Nephron progenitor cell (in vitro differentiated cells): ENCODE measurements around the gene GSTO2.

Experiments
- DNase-seq: peaks from one replicate; pipeline ENCODE4 v3.0.0; 2021
- H3K27ac Mint-ChIP-seq: 2 replicates; pipeline ENCODE4 v1.8.0; 2021; ENCODE audit warnings: mild to moderate bottlenecking, moderate library complexity, mixed read lengths
- H3K27me3 Mint-ChIP-seq: 2 replicates; pipeline ENCODE4 v1.8.0; 2021; ENCODE audit warnings: mild to moderate bottlenecking, low read depth, mixed read lengths; ENCODE audit not compliant: poor library complexity
- H3K36me3 Mint-ChIP-seq: 2 replicates; pipeline ENCODE4 v1.8.0; 2021; ENCODE audit warnings: low read depth, mixed read lengths
- H3K4me1 Mint-ChIP-seq: 2 replicates; pipeline ENCODE4 v1.8.0; 2021; ENCODE audit warnings: mixed read lengths
- H3K4me3 Mint-ChIP-seq: 2 replicates; pipeline ENCODE4 v1.8.0; 2021; ENCODE audit warnings: mild to moderate bottlenecking, moderate library complexity, mixed read lengths
- H3K9me3 Mint-ChIP-seq: 2 replicates; pipeline ENCODE4 v1.8.0; 2021; ENCODE audit warnings: mild to moderate bottlenecking, moderate library complexity, mixed read lengths
- CTCF ChIP-seq: fragments of 200-600 bp; sonication (generic); IDR thresholded peaks from 2 replicates; pipeline ENCODE4 v1.5.0; 2021; ENCODE audit warnings: antibody characterized with exemption

GSTO2 gene

GRCh38 chr10:104325436-104326435, 56.8 kb downstream of the GSTO2 start:
- H3K27ac Mint-ChIP-seq: no peak overlapping the region
- peak overlapping the region; percentile 5 for H3K4me3 Mint-ChIP-seq
- no peaks in the 10 kb centered on the region for H3K9me3 Mint-ChIP-seq
- no peak for TF ChIP-seq CTCF
- H3K27me3 Mint-ChIP-seq: no peaks in the 10 kb centered on the region
- no peak for DNase-seq
- peaks cover 4% of the 10 kb centered on the region for H3K36me3 Mint-ChIP-seq
- peaks cover 85% of the 10 kb centered on the region for H3K4me1 Mint-ChIP-seq

GRCh38 chr10:104326991-104327610, 58.1 kb downstream of the GSTO2 start:
- no peak for DNase-seq
- H3K27ac Mint-ChIP-seq: peak overlapping the region; percentile 40
- H3K9me3 Mint-ChIP-seq: no peaks in the 10 kb centered on the region
- H3K36me3 Mint-ChIP-seq: peaks cover 4% of the 10 kb centered on the region
- no peak for TF ChIP-seq CTCF
- no peaks in the 10 kb centered on the region for H3K27me3 Mint-ChIP-seq
- H3K4me3 Mint-ChIP-seq: peak overlapping the region; percentile 57
- peaks cover 93% of the 10 kb centered on the region for H3K4me1 Mint-ChIP-seq

GRCh38 chr10:104327745-104328645, 59.0 kb downstream of the GSTO2 start:
- H3K4me1 Mint-ChIP-seq: peaks cover 92% of the 10 kb centered on the region
- H3K27ac Mint-ChIP-seq: peak overlapping the region; percentile 98
- TF ChIP-seq CTCF: no peak
- H3K9me3 Mint-ChIP-seq: no peaks in the 10 kb centered on the region
- peak; percentile 46 for DNase-seq
- H3K27me3 Mint-ChIP-seq: no peaks in the 10 kb centered on the region
- peak overlapping the region; percentile 80 for H3K4me3 Mint-ChIP-seq
- H3K36me3 Mint-ChIP-seq: peaks cover 4% of the 10 kb centered on the region

GRCh38 chr10:104328646-104328895, 59.6 kb downstream of the GSTO2 start:
- Mint-ChIP-seq H3K4me1 (peaks cover 94% of the 10 kb centered on the region), H3K9me3 (no peaks in the 10 kb centered on the region), H3K27me3 (peaks cover 3% of the 10 kb centered on the region), H3K27ac (peak overlapping the region; percentile 98), H3K4me3 (peak overlapping the region; percentile 80), H3K36me3 (peaks cover 4% of the 10 kb centered on the region)
- no peak for DNase-seq
- TF ChIP-seq CTCF: no peak

GRCh38 chr10:104328896-104329710, 60.1 kb downstream of the GSTO2 start:
- H3K9me3 Mint-ChIP-seq: no peaks in the 10 kb centered on the region
- H3K4me3 Mint-ChIP-seq: peak overlapping the region; percentile 80
- TF ChIP-seq CTCF: no peak
- peaks cover 94% of the 10 kb centered on the region for H3K4me1 Mint-ChIP-seq
- peak overlapping the region; percentile 98 for H3K27ac Mint-ChIP-seq
- DNase-seq: no peak
- peaks cover 4% of the 10 kb centered on the region for H3K36me3 Mint-ChIP-seq
- H3K27me3 Mint-ChIP-seq: peaks cover 3% of the 10 kb centered on the region
